Measurements from ENCODE around the gene RNF2.

GRCh38 chr1:185039726-185040407, 5.5 kb upstream of the RNF2 start:
- TF ChIP-seq CTCF (conservative IDR thresholded peaks at IDR 0.05; ENCODE audit: low read length): no peak
- no peak for TF ChIP-seq EZH2phosphoT487 (IDR thresholded peaks at IDR 0.05; ENCODE audit: borderline replicate concordance, low read depth, low read length)

Data from OCI-LY7 (cell line).